BJ (cell line): ENCODE results near the gene CLDN24. TPM values are rescaled to one million over a fixed set of nuclear protein-coding genes. Genes with fewer than 3 reads are reported as not detected.

Experiments
- CTCF ChIA-PET: fragments of 350-600 bp; formaldehyde crosslinking; extraction: SDS; loops from one replicate; lab custom pipeline; 2021; ENCODE audit warnings: antibody characterized with exemption, inconsistent platforms; lab: Yijun Ruan, JAX
- POLR2A ChIA-PET: fragments of 300-600 bp; sonication (Branson Sonifier 250); formaldehyde crosslinking; extraction: SDS; loops from one replicate; lab custom pipeline; 2021; ENCODE audit warnings: antibody characterized with exemption; lab: Charles Lee
- DNase-seq: peaks from one replicate; pipeline ENCODE4 v3.0.0-alpha.2; 2011; ENCODE audit warnings: low read depth
- H3K27me3 ChIP-seq: 2 replicates; pipeline ENCODE4 v1.6.0; 2011; ENCODE audit warnings: low read length; ENCODE audit not compliant: control insufficient read depth, insufficient read depth
- H3K36me3 ChIP-seq: 2 replicates; pipeline ENCODE4 v1.5.1; 2011; ENCODE audit warnings: low read length; ENCODE audit not compliant: control insufficient read depth, insufficient read depth
- H3K4me3 ChIP-seq: 2 replicates; pipeline ENCODE4 v1.5.1; 2011; ENCODE audit warnings: low read depth, mild to moderate bottlenecking, control low read depth, low read length
- polyA plus RNA-seq: library from polyadenylated mRNA; depleted of rRNA; stranded (reverse); fragments of >200 nt; gene quantifications from 2 replicates; pipeline ENCODE4 v1.2.3, GENCODE V29; 2011
- TF ChIP-seq, protein P1 (sequence below): IDR thresholded peaks from 2 replicates; pipeline ENCODE4 v1.5.1; 2011; ENCODE audit warnings: low read depth, mild to moderate bottlenecking, control low read depth, inconsistent platforms, low read length, moderate library complexity; ENCODE audit not compliant: insufficient read depth

CLDN24 gene
- polyA plus RNA-seq, 1 experiment, result not detected

DNA sequence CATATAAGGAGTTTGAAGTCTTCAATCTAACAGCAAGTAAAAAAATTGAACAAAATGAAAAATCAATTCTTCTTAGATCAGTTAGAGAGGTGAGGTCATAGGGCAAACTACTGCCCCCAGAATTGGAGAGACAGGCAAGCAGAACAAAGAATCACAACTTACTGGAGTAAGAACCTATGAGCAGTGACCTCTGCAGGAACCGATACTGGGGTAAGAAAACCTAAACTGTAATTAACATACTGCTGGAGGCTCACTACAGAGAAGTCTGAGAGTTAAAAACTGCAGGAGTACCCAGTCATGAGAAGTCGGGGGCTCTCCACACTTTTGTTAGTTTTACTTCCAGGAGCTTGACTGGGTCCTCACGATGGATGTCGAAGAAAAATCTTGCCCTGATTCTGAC, 18.2 kb downstream of the CLDN24 start:
- ChIA-PET CTCF (no interaction called here), POLR2A (no interaction called here)
- Histone ChIP-seq H3K27me3 (no peaks in the 10 kb centered on the region), H3K36me3 (0 out of 2 replicates have a peak, but pooled peaks cover 1% of the 10 kb centered on the region), H3K4me3 (no peak overlapping the region)
- TF ChIP-seq, protein P1, sequence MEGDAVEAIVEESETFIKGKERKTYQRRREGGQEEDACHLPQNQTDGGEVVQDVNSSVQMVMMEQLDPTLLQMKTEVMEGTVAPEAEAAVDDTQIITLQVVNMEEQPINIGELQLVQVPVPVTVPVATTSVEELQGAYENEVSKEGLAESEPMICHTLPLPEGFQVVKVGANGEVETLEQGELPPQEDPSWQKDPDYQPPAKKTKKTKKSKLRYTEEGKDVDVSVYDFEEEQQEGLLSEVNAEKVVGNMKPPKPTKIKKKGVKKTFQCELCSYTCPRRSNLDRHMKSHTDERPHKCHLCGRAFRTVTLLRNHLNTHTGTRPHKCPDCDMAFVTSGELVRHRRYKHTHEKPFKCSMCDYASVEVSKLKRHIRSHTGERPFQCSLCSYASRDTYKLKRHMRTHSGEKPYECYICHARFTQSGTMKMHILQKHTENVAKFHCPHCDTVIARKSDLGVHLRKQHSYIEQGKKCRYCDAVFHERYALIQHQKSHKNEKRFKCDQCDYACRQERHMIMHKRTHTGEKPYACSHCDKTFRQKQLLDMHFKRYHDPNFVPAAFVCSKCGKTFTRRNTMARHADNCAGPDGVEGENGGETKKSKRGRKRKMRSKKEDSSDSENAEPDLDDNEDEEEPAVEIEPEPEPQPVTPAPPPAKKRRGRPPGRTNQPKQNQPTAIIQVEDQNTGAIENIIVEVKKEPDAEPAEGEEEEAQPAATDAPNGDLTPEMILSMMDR, result no peak
- no peak for DNase-seq

DNA sequence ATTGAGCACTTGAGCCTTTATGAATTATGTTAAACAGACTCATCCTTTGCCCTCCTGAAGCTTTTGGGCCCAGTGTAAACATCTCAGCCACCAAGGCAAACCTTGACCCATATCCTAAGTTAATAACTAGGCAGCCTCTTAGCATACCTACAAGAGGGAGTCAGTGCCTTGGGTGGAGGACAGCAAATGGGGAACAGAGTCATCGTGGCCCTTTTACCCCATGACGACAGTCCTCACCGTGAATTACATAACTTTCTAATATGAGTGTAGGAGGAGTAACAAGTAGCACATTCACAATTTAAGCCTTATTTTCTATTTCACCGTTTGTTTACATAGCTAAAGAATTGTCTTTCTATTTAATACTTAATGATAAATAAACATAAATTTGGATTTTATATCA, 18.9 kb downstream of the CLDN24 start:
- Histone ChIP-seq H3K27me3 (no peaks in the 10 kb centered on the region), H3K4me3 (no peak overlapping the region), H3K36me3 (0 out of 2 replicates have a peak, but pooled peaks cover 1% of the 10 kb centered on the region)
- no peak for DNase-seq
- ChIA-PET POLR2A (no interaction called here), CTCF (no interaction called here)
- TF ChIP-seq, protein P1, result no peak

DNA sequence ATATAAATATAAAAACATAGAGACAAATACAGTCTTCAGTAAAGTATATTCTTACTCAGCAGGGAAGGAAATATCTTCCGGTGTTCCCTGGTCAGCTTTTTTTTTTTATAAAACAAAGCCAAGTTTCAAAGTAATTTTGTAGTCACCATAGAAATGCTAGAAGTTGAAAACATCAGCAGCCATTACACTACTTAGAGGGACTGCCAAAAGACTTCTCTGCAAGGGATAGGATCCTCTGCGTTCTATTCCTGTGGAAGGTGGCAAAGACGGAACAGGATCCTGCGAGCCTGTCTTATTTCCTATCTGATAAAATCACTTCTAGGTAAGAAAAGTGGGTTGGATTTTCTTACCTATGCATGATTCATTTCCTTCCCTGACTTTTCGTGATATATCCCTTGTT, 21.6 kb downstream of the CLDN24 start:
- TF ChIP-seq, protein P1, result no peak
- ChIA-PET POLR2A (no interaction called here), CTCF (interaction anchor here (0.7 kb wide), 1 partner anchor 18 kb away, joined by 3 read pairs; no protein-coding TSS in a partner anchor)
- DNase-seq, result no peak
- Histone ChIP-seq H3K4me3 (no peak overlapping the region), H3K36me3 (peaks cover 4% of the 10 kb centered on the region; the same call in 1 of the 2 replicates), H3K27me3 (no peaks in the 10 kb centered on the region)

DNA sequence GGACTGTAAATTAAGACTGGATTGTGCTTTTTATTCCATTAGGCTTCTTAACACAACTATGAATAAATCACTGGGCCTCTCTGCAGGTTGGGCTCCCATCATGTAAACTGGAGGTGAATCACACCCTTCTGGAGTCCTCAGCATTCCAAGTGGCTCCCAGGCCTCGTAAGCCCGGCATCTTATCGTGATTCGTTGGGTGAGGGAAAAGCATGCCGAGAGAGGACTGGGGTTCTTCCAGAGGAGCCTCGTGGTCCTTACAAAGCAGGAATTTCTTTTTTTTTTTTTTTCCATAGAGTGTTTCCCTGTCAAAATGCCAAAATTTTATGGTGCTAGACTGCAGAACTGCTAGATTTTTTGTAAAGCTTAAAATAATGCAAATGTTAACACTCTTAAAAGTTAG, 22.2 kb downstream of the CLDN24 start:
- Histone ChIP-seq H3K36me3 (peaks cover 4% of the 10 kb centered on the region; the same call in 1 of the 2 replicates), H3K27me3 (no peaks in the 10 kb centered on the region), H3K4me3 (no peak overlapping the region)
- CTCF ChIA-PET, result interaction anchor here (0.7 kb wide), 1 partner anchor 18 kb away, joined by 3 read pairs; no protein-coding TSS in a partner anchor
- TF ChIP-seq, protein P1, result no peak
- no peak for DNase-seq
- POLR2A ChIA-PET, result no interaction called here

DNA sequence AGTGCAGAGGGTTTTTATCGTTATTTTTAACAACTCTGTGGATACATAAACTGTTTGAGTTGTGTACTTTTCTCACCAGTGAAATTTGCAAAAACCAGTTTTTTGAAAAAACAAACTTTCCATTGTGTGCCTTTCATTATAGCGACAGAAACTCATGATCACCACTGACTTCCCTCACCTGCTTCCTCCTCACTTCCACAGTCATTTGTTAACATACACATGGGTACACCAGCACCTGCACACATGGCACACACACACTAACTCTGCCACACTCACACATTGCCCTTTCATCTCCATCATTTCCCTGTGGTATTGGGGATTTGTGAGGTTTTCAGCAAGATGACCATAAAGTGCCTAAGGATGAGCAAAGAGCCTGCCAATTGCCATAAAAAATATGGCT, 22.8 kb downstream of the CLDN24 start:
- Histone ChIP-seq H3K27me3 (no peaks in the 10 kb centered on the region), H3K4me3 (no peak overlapping the region), H3K36me3 (peaks cover 3% of the 10 kb centered on the region; the same call in 1 of the 2 replicates)
- ChIA-PET POLR2A (no interaction called here), CTCF (no interaction called here)
- no peak for DNase-seq
- TF ChIP-seq, protein P1, result no peak
